ENCODE data around the gene SLC2A6.

The SLC2A6 gene

DNA sequence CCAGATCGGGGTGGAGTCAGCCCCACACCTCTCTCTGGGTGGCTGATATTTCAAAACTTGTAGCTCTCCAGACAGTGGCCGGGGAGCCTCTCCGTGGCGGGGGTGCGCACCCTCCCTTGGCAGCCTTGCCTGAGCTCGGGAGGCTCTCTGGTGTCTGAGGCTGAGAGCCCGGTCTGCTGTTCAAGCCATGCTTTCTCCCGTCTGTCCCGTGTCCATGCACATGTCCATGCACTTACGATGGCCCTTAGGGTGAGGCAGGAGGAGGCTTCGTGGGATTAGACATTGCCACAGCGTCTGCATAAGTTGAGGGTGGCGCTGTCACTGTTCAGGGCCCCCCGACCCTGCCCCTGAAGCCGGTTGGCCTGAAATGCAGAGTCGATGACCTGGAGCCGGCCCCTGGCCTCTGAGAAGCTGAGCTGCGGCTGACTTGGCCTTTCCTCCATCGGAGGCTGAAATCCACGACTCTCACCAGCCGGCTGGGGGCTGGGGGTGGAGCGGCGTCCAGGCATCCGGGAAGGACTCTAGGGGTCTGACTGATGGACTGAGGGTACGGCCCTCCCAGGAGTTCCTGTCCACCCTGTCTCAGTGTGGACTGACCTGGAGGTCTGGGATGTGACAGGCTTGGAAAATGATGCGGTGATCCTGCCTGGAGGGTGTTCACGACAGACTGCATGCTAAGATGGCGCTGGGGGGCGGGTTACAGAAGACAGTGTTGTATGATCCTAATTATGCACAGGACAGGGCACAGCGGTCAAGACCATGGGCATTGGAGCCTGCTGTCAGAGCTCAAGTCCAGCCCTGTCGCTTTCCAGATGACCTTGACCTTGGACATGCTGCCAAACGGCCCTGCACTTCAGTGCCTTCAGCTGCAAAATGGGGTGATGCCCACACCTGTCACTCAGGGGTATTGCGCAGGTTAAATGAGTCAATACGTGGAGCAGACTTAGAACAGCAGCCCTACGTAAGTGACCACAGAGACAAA, 18.3 kb upstream of the SLC2A6 start:
- DNase-seq (ENCODE audit: low spot score): no peak

DNA sequence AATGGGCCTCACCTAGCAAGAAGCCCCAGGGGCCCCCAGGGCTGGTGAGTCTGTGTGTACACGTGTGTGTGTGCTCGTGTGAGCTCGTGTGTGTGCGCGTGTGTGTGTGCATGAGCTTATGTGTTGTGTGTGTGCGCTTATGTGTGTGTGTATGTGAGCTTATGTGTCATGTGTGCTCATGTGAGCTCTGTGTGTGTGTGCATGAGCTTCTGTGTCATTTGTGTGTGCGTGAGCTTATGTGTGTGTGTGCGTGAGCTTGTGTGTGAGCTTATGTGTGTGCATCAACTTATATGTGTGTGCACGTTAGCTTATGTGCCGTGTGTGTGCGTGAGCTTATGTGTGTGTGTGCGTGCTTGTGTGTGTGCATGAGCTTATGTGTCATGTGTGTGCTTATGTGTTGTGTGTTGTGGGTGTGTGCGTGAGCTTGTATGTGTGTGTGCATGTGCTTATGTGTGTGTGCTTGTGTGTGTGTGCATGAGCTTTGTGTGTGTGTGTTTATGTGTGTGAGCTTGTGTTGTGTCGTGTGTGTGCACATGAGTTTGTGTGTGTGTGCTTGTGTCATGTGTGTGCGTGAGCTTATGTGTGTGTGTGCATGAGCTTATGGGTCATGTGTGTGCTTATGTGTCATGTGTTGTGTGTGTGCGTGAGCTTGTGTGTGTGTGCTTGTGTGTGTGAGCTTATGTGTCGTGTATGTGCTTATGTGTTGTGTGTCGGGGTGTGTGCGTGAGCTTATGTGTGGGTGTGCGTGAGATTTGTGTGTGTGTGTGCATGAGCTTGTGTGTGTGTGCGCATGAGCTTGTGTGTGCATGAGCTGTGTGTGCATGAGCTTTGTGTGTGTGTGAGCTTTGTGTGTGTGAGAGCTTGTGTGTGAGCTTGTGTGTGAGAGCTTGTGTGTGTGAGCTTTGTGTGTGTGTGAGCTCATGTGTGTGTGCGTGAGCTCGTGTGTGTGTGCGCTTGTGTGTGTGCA, 16.7 kb upstream of the SLC2A6 start:
- DNase-seq (ENCODE audit: low spot score): no peak

DNA sequence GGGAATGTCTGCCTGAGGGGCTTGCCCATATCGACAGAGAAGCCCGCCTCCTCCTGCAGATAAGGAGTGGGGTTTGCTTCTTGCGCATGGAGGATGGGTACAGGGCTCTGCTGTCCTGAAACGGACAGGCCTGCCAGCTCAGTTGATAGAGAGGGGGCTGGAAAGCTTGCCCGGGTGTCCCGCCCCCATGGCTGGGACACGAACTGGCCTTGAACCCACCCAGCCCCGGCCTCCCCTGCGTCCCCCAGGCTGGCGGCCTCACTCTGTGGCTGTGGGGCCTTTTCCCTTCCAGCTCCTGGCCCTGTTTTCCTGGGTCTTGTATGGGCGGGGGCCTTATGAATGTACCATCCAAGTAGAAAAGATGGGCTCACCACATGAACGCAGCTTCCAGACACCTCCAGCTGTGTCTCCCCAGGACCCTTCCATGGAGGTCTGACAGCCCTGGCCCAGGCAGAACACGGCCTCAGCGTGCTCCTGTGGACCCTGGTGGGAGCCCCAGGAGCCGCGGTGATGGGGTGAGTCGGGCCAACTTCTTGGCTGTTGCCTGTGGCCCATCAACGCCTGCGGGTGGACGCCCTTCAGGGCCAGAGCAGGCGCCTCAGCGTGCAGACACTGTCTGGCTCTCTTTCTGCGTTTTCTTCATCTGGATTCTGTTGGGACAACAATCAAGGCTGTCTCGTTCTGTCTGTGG, 15.9 kb upstream of the SLC2A6 start:
- no peak for DNase-seq (ENCODE audit: low spot score)

DNA sequence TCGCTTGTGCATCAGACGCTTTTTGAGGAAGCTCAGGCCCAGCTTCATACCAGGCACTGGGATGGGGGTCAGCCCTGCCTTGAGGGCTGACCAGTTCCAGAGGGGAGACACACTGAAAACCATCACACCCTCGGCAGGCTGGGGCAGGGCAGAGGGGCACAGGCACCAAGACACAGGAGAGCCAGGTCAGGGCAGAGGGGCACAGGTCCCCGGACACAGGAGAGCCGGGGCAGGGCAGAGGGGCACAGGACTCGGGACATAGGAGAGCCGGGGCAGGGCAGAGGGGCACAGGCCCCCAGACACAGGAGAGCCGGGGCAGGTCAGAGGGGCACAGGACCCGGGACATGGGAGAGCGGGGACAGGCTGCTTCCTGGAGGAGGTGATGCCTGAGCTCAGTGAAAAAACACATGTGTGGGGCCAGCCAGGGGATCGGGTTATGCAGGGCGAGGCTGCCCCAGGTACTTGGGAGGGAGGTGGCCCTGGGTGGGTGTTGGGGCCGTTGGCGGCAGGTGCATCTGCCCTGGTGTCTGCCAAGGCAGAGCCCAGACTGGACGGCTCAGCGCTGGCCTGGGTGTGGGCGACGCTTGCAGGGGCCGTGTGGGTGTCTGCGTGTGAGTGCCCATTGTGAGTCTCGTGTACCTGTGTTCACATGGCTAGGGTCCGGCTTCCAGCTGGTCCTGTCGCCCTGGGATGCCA, 15.1 kb upstream of the SLC2A6 start:
- DNase-seq (ENCODE audit: low spot score): no peak

DNA sequence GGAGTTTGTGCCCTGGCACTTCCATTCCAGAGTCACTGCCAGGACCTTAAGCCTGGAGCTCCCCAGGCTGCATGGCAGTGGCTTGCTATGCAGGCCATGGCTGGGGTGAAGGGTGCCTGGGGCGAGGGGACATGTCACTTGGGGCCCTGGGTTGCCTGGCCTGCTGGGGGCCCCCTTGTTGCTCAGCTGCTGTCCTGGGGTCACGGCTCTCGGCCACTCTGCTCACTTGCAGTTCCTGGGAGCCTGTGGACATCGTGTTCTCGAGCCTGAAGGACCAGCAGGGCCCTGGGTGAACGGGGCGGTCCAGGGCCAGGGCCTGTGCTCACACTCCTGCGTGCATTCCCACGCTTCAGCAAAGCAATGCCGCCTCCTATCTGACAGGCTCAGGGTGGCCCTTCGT, 14.5 kb upstream of the SLC2A6 start:
- no peak for DNase-seq (ENCODE audit: low spot score)

DNA sequence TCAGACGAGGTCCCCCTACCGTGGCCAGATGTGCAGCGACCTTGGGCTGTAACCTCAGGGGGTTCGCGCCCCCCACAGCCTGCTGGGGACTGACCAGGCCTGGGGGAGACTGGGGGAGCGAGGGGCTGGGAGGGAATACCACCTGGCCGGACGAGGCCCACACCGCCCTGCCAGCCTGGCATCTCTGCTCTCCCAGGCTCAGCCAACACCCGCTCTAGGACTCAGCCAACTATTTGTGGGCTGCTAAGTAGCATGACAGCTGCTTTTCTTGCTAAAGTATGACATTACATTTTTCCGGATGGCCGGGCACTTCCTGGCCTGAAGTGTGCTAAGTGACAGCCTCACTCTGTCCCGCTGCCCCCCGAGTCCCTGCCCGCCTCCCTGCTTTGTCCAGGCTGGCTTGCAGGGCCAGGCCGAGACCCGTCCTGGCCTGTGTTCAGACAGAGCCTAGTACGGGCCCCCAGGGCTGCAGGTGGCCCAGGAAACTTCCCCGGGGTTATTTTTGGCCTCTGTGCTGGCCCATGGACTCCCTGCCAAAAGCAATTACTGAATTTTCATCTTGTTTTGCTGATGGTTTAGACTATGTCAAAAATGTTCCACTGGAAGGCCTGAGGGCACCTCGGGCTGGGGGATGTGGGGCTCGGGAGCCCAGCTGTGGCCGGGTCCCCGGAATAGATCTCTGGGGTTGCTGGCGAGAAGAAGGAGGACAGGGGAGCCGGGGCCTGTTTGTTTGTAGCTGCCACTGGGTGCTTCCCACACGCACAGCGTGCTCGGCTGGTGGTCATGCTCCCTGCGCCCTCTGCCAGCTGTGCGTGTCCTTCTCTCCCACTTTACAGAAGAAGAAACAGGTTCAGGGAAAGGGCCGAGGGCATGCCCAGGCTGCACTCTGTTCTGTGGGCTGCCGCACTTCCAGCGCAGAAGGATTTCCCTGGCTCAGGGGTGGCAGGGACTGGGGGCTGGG, 13.4 kb upstream of the SLC2A6 start:
- DNase-seq (ENCODE audit: low spot score): no peak

DNA sequence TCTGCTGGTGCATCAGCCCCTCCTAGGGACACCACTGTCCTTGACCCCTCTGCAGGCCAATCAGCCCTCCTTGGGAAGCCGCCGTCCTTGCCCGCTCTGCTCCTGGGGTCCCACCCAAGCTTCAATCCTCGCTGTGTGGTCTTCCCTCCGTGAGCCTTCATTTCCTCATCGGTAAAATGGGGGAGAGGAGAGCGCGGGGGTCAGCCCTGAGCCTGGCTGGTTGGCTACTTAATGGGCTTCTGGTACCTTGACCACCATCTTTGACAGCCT, 12.7 kb upstream of the SLC2A6 start:
- DNase-seq (ENCODE audit: low spot score): no peak

DNA sequence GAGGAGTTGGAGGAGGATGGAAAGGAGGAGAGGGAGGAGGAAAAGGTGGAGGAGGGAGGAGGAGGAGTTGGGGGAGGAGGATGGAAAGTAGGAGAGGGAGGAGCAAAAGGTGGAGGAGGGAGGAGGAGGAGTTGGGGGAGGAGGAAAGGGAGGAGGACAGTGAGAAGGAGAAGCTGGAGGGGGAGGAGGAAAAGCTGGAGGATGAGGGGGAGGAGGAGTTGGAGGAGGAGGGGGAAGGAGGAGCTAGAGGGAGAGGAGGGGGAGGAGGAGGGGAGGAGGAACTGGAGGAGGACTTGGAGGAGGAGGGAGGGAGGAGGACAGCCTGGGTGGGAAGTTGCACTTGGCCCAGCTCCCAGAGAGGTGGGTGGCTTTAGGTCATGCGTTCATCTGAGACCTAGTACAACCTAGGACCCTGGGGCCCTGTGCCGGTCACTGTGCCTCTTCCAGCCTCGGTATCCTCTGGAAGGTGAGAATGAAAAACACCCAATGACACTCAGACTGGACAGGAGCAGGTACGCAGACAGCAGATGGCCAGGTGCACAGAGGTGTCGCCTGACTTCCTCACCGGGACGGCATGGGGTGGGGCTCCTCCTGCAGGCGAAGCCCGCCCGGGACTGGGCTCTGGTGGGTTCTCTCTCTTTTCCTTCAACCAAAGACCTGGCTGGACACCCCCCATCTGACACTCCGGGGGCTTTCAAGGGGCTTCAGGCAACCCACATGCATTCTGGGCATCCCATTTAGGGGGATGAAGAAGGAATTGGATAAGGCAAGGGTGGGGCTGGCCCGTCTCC, 12.2 kb upstream of the SLC2A6 start:
- DNase-seq (ENCODE audit: low spot score): no peak

- no peak for DNase-seq (ENCODE audit: low spot score)
These were observed 11.3 kb upstream of the SLC2A6 start for GRCh38 chr9:133490201-133490681.

GRCh38 chr9:133489253-133490190, 10.6 kb upstream of the SLC2A6 start:
- DNase-seq (ENCODE audit: low spot score): no peak

DNA sequence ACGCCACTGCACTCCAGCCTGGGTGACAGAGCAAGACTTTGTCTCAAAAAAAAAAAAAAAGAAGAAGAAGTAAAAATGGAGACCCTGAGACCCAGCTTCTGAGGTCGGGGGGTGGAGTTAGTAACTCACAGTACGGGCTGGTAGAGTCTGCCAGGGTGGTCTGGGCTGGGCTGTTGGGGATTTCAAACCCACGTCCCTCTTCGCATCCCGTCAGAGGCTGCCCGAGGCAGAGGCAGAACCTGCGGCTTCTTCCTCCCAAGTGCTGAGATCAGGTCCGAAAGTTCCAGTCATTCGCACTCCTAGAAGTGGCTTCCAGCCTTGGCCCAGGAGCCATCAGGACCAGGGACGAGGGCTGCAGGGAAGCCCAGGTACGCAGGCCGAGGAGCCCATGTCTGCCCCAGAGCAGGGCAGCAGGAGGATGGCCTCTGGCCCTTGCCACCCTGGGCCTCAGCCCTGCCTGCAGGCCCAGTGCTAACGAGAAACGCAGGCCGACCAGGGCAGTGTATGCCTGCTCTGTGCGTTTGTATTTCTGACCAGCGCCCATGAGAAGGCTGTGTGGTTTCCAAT, 9.9 kb upstream of the SLC2A6 start:
- DNase-seq (ENCODE audit: low spot score): no peak

DNA sequence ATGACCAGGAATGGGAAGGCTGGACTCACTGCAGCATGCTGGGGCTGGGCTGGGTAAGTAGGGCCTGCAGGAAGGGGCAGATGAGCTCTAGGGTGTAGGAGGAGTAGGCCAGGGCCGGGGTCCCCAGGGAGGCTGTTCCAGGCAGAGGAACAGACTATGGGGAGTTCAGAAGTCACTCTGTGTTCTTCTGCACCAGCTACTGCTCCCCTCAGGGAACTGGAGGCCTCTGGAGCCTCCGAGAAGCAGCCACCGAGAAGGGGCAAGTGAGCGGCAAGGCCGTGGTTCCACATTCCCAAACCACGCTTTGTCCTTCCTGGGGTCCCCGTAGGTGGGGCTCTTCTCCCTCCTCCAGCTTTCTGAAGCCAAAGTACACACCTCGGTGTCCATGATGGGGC, 8.4 kb upstream of the SLC2A6 start:
- DNase-seq (ENCODE audit: low spot score): no peak

- no peak for DNase-seq (ENCODE audit: low spot score)
These were observed 6.8 kb upstream of the SLC2A6 start for GRCh38 chr9:133485531-133486260.

- no peak for DNase-seq (ENCODE audit: low spot score)
These were observed 6.0 kb upstream of the SLC2A6 start for GRCh38 chr9:133484671-133485437.

DNA sequence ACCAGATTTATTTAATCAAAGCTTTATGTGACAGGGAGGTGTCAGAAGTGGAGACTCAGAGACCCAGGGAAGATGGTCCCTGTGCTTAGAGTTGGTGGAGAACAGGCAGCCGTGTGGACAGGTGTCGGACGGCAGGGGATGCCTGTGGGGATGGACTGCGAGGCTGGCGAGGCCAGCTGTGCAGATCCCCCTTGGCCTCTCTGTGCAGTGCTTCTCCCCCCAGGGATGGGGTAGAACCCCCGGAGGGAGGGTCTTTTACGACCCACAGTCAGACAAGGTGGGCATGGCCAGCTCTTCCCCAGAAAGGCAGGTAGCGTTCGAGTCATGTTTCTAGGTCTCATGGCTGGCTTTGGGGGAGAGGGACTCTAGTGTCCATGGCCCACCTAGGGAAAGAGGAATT, 4.7 kb upstream of the SLC2A6 start:
- DNase-seq (ENCODE audit: low spot score): no peak

GRCh38 chr9:133477992-133478850, 678 bp downstream of the SLC2A6 start:
- DNase-seq (ENCODE audit: low spot score): no peak

All from left forelimb (tissue), 1 donor.